DOHH2 (cell line): ENCODE data around the gene ONECUT2.

ENCODE experiments used
- H3F3A ChIP-seq: fragments of 200-600 bp; sonication (generic), shearing (Covaris generic); 2 replicates; pipeline ENCODE4 v1.6.0; 2016; ENCODE audit warnings: antibody characterized with exemption, mild to moderate bottlenecking; ENCODE audit not compliant: control insufficient read depth, insufficient read depth
- H3K27ac ChIP-seq: fragments of 200-600 bp; sonication (generic); 2 replicates; pipeline ENCODE4 v1.5.1; 2014; ENCODE audit warnings: low read depth, mild to moderate bottlenecking, low read length, moderate library complexity
- H3K27me3 ChIP-seq: fragments of 200-600 bp; sonication (generic); 2 replicates; pipeline ENCODE4 v1.6.1; 2014; ENCODE audit warnings: mild to moderate bottlenecking, low read length, mixed read lengths; ENCODE audit not compliant: control insufficient read depth
- H3K36me3 ChIP-seq: fragments of 200-600 bp; sonication (generic); 2 replicates; pipeline ENCODE4 v1.6.1; 2014; ENCODE audit warnings: mild to moderate bottlenecking, low read length, moderate library complexity, mixed read lengths; ENCODE audit not compliant: control insufficient read depth
- H3K4me1 ChIP-seq: fragments of 200-600 bp; sonication (generic); 2 replicates; pipeline ENCODE4 v1.6.1; 2014; ENCODE audit warnings: mild to moderate bottlenecking, low read length, mixed read lengths; ENCODE audit not compliant: control insufficient read depth
- H3K4me2 ChIP-seq: fragments of 200-600 bp; sonication (generic); 2 replicates; pipeline ENCODE4 v1.6.0; 2014; ENCODE audit warnings: mild to moderate bottlenecking, low read length, moderate library complexity
- H3K4me3 ChIP-seq: fragments of 200-600 bp; sonication (generic); 2 replicates; pipeline ENCODE4 v1.5.1; 2014; ENCODE audit warnings: mild to moderate bottlenecking, low read length, mixed read lengths
- H3K79me2 ChIP-seq: fragments of 200-600 bp; sonication (generic); 2 replicates; pipeline ENCODE4 v1.6.1; 2014; ENCODE audit warnings: mild to moderate bottlenecking, low read length, mixed read lengths; ENCODE audit not compliant: control insufficient read depth
- H3K9me2 ChIP-seq: fragments of 200-600 bp; sonication (generic); replicated peaks from 2 replicates; pipeline ENCODE4 v1.6.1; 2014; ENCODE audit warnings: mild to moderate bottlenecking, low read length, mixed read lengths; ENCODE audit not compliant: control insufficient read depth
- H3K9me3 ChIP-seq: fragments of 200-600 bp; sonication (generic); 2 replicates; pipeline ENCODE4 v1.6.1; 2014; ENCODE audit warnings: antibody characterized with exemption, low read length, mixed read lengths; ENCODE audit not compliant: control insufficient read depth, insufficient read depth
- H4K20me1 ChIP-seq: fragments of 200-600 bp; sonication (generic); 2 replicates; pipeline ENCODE4 v1.6.0; 2014; ENCODE audit warnings: low read depth, mild to moderate bottlenecking, antibody characterized with exemption, low read length, moderate library complexity; ENCODE audit not compliant: control insufficient read depth, insufficient read depth
- EZH2phosphoT487 ChIP-seq: fragments of 200-600 bp; sonication (generic); IDR thresholded peaks from 2 replicates; pipeline ENCODE4 v1.6.1; 2017; ENCODE audit warnings: borderline replicate concordance, mild to moderate bottlenecking, antibody characterized with exemption, low read length, moderate library complexity, mixed read lengths
- TF ChIP-seq, protein P1 (sequence below): fragments of 200-600 bp; sonication (generic); IDR thresholded peaks from one replicate; pipeline ENCODE4 v1.5.1; 2014; ENCODE audit warnings: antibody characterized with exemption, mild to moderate bottlenecking, low read depth, low read length; ENCODE audit not compliant: poor library complexity, severe bottlenecking

The ONECUT2 gene

DNA sequence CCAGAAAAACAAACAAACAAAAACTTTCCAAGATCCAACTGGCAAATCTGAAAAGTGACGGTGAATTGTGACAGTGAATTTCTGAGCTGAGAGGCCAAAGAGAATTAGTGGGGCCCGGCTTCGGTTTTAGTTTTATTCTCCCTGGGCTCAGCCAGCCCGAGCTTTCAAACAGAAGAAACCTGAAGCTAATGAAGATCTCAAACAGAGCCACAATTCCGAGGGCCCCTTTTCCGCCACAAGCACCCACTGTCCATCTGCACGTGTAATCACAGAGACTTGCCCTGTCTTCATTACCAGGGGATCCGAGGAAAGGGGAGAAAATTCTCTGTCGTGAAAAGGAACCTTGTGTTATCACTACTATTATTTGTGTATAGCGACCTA lies 4.2 kb upstream of the ONECUT2 start:
- TF ChIP-seq, protein P1, sequence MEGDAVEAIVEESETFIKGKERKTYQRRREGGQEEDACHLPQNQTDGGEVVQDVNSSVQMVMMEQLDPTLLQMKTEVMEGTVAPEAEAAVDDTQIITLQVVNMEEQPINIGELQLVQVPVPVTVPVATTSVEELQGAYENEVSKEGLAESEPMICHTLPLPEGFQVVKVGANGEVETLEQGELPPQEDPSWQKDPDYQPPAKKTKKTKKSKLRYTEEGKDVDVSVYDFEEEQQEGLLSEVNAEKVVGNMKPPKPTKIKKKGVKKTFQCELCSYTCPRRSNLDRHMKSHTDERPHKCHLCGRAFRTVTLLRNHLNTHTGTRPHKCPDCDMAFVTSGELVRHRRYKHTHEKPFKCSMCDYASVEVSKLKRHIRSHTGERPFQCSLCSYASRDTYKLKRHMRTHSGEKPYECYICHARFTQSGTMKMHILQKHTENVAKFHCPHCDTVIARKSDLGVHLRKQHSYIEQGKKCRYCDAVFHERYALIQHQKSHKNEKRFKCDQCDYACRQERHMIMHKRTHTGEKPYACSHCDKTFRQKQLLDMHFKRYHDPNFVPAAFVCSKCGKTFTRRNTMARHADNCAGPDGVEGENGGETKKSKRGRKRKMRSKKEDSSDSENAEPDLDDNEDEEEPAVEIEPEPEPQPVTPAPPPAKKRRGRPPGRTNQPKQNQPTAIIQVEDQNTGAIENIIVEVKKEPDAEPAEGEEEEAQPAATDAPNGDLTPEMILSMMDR, result no peak
- no peak for TF ChIP-seq EZH2phosphoT487
- no peaks in the 10 kb centered on the region for H3K9me3 ChIP-seq
- no peaks in the 10 kb centered on the region for H4K20me1 ChIP-seq
- H3K9me2 ChIP-seq, result no peaks in the 10 kb centered on the region
- H3F3A ChIP-seq, result no peaks in the 10 kb centered on the region
- no peaks in the 10 kb centered on the region for H3K36me3 ChIP-seq
- H3K4me2 ChIP-seq, result no peak overlapping the region
- H3K79me2 ChIP-seq, result no peaks in the 10 kb centered on the region
- peaks cover 17% of the 10 kb centered on the region for H3K27me3 ChIP-seq
- H3K27ac ChIP-seq, result no peak overlapping the region
- no peak overlapping the region for H3K4me3 ChIP-seq
- peaks cover 9% of the 10 kb centered on the region for H3K4me1 ChIP-seq

DNA sequence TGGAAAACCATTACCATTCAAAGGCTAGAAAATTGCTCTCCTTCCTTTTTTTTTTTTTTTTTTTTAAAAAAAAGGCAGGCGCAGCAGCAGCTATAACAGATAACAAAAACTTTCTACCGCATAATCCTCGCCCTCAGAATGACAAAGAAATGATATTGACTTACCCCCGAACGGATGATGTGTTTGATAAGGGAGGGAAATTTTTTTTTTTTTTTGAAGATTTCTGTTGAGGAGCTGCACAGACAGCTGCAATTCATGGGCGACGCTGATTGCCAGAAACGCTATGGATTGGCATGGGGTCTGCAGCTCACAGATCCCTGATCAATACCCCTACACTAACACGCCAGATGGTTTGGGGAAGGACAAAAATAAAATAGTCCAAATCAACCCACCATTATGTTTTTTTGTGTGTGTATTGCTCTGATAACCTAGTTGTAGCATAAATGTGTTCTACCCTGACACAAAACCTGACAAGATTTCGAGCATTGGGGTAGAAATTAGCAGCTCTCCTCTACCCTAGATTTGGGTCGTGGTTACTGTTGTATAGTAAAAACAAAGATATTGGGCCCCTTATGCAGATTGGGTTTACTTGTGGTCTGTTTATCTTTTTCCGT lies 3.6 kb upstream of the ONECUT2 start:
- peaks cover 1% of the 10 kb centered on the region; the same call in 1 of the 2 replicates for H3K9me3 ChIP-seq
- no peak overlapping the region for H3K27ac ChIP-seq
- no peaks in the 10 kb centered on the region for H3F3A ChIP-seq
- no peak overlapping the region for H3K4me2 ChIP-seq
- TF ChIP-seq EZH2phosphoT487, result no peak
- TF ChIP-seq, protein P1, result no peak
- no peaks in the 10 kb centered on the region for H3K36me3 ChIP-seq
- H3K9me2 ChIP-seq, result no peaks in the 10 kb centered on the region
- H3K4me3 ChIP-seq, result no peak overlapping the region
- peaks cover 17% of the 10 kb centered on the region for H3K27me3 ChIP-seq
- H4K20me1 ChIP-seq, result no peaks in the 10 kb centered on the region
- peaks cover 3% of the 10 kb centered on the region for H3K4me1 ChIP-seq
- H3K79me2 ChIP-seq, result no peaks in the 10 kb centered on the region

GRCh38 chr18:57432140-57432539 lies 3.0 kb upstream of the ONECUT2 start:
- H3K27me3 ChIP-seq, result peaks cover 17% of the 10 kb centered on the region
- no peaks in the 10 kb centered on the region for H3K9me2 ChIP-seq
- H3K27ac ChIP-seq, result no peak overlapping the region
- H3K79me2 ChIP-seq, result no peaks in the 10 kb centered on the region
- H3F3A ChIP-seq, result no peaks in the 10 kb centered on the region
- no peak overlapping the region for H3K4me2 ChIP-seq
- no peaks in the 10 kb centered on the region for H3K4me1 ChIP-seq
- TF ChIP-seq, protein P1, result no peak
- no peak for TF ChIP-seq EZH2phosphoT487
- H3K4me3 ChIP-seq, result no peak overlapping the region
- no peaks in the 10 kb centered on the region for H4K20me1 ChIP-seq
- no peaks in the 10 kb centered on the region for H3K36me3 ChIP-seq
- H3K9me3 ChIP-seq, result peaks cover 3% of the 10 kb centered on the region; the same call in 1 of the 2 replicates
